MM.1S (cell line): ENCODE results near the gene ST6GALNAC2.

ENCODE experiments used
- DNase-seq: peaks from one replicate; pipeline ENCODE4 v3.0.0-alpha.2; 2015
- H2AFZ ChIP-seq: fragments of 300-600 bp; sonication (generic); 2 replicates; pipeline ENCODE4 v1.6.0; 2016; ENCODE audit warnings: antibody characterized with exemption, low read length
- H3F3A ChIP-seq: fragments of 300-600 bp; sonication (generic); 2 replicates; pipeline ENCODE4 v1.6.1; 2016; ENCODE audit warnings: mild to moderate bottlenecking, antibody characterized with exemption, low read length, moderate library complexity, mixed read lengths; ENCODE audit not compliant: insufficient read depth
- H3K27ac ChIP-seq: fragments of 300-600 bp; sonication (generic); 2 replicates; pipeline ENCODE4 v1.5.1; 2016; ENCODE audit warnings: mild to moderate bottlenecking, low read length
- H3K27me3 ChIP-seq: fragments of 300-600 bp; sonication (generic); replicated peaks from 2 replicates; pipeline ENCODE4 v1.6.0; 2016; ENCODE audit warnings: low read length; ENCODE audit not compliant: insufficient read depth
- H3K36me3 ChIP-seq: fragments of 300-600 bp; sonication (generic); replicated peaks from 2 replicates; pipeline ENCODE4 v1.6.1; 2016; ENCODE audit warnings: mild to moderate bottlenecking, low read length, mixed read lengths; ENCODE audit not compliant: insufficient read depth
- H3K4me1 ChIP-seq: fragments of 300-600 bp; sonication (generic); 2 replicates; pipeline ENCODE4 v1.6.1; 2016; ENCODE audit warnings: low read length, mixed read lengths
- H3K4me2 ChIP-seq: fragments of 300-600 bp; sonication (generic); 2 replicates; pipeline ENCODE4 v1.6.0; 2016; ENCODE audit warnings: low read depth, low read length
- H3K4me3 ChIP-seq: fragments of 300-600 bp; sonication (generic); 2 replicates; pipeline ENCODE4 v1.5.1; 2016; ENCODE audit warnings: low read length, mixed read lengths
- H3K79me2 ChIP-seq: fragments of 300-600 bp; sonication (generic); 2 replicates; pipeline ENCODE4 v1.6.1; 2016; ENCODE audit warnings: mixed run types, low read length, mixed read lengths
- H3K9ac ChIP-seq: fragments of 300-600 bp; sonication (generic); 2 replicates; pipeline ENCODE4 v1.6.1; 2016; ENCODE audit warnings: low read length, mixed read lengths
- H3K9me2 ChIP-seq: fragments of 300-600 bp; sonication (generic); replicated peaks from 2 replicates; pipeline ENCODE4 v1.6.1; 2016; ENCODE audit warnings: mild to moderate bottlenecking, low read length, mixed read lengths; ENCODE audit not compliant: insufficient read depth
- H3K9me3 ChIP-seq: fragments of 300-600 bp; sonication (generic); replicated peaks from 2 replicates; pipeline ENCODE4 v1.6.1; 2016; ENCODE audit warnings: mild to moderate bottlenecking, low read length, mixed read lengths; ENCODE audit not compliant: insufficient read depth
- H4K20me1 ChIP-seq: fragments of 300-600 bp; sonication (generic); 2 replicates; pipeline ENCODE4 v1.6.1; 2016; ENCODE audit warnings: mild to moderate bottlenecking, low read length, moderate library complexity, mixed read lengths; ENCODE audit not compliant: insufficient read depth
- CTCF ChIP-seq: fragments of 300-600 bp; sonication (generic); IDR thresholded peaks from 2 replicates; pipeline ENCODE4 v1.5.1; 2016; ENCODE audit warnings: antibody characterized with exemption, low read length, mixed read lengths
- EZH2 ChIP-seq: fragments of 300-600 bp; sonication (generic); optimal IDR thresholded peaks from 2 replicates; pipeline ENCODE3; 2017; ENCODE audit warnings: low read depth, mild to moderate bottlenecking, antibody characterized with exemption, low read length, mixed read lengths
- EZH2phosphoT487 ChIP-seq: fragments of 300-600 bp; sonication (generic); IDR thresholded peaks from 2 replicates; pipeline ENCODE4 v1.6.1; 2018; ENCODE audit warnings: antibody characterized with exemption, low read length

Gene ST6GALNAC2

DNA sequence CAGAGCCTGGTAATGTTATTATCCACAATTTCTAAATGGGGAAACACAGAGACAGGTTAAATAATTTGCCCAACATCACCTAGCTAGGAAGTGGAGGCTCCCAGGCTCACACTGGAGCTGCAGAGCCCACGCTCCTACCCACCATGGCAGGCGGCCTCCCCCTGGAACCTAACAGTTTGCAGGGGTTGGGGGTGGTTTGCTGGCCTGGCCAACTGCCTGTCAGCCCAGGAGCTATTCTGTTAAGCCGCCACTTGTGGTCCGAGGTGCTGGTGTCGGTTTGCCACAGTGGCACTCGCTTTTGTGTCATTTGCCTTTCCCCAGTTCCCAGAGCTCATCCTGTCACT is 42.2 kb downstream of the ST6GALNAC2 start:
- H3K9me2 ChIP-seq: no peaks in the 10 kb centered on the region
- no peak overlapping the region for H2AFZ ChIP-seq
- no peaks in the 10 kb centered on the region for H3F3A ChIP-seq
- DNase-seq: no peak
- no peaks in the 10 kb centered on the region for H4K20me1 ChIP-seq
- H3K4me3 ChIP-seq: no peak overlapping the region
- H3K9me3 ChIP-seq: no peaks in the 10 kb centered on the region
- H3K36me3 ChIP-seq: no peaks in the 10 kb centered on the region
- no peaks in the 10 kb centered on the region for H3K79me2 ChIP-seq
- no peaks in the 10 kb centered on the region for H3K4me1 ChIP-seq
- H3K27ac ChIP-seq: no peak overlapping the region
- TF ChIP-seq CTCF (no peak), EZH2 (no peak), EZH2phosphoT487 (no peak)
- H3K4me2 ChIP-seq: no peak overlapping the region
- no peak overlapping the region for H3K9ac ChIP-seq
- peaks cover 60% of the 10 kb centered on the region for H3K27me3 ChIP-seq

DNA sequence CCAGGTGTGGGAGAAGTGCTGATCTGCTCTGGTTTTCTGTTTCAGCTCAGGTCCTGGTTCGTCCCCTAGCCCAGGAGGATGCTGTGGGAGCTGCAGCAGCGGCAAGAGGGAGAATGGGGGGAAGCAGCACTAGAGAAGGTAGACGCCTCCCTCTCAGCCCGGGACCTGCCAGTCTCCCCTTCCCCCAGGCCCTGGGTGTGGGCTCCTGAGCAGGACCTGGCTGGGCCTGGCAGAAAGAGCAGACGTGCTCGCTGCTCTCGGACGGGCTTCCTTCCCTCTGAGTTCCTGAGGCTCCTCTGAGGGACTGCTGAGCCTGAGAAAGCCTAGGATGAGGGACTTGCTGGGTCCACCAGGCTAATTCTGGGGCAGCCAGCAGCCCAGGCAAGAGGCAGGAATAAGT is 42.7 kb downstream of the ST6GALNAC2 start:
- H3K27ac ChIP-seq: no peak overlapping the region
- H3K79me2 ChIP-seq: no peaks in the 10 kb centered on the region
- H3K27me3 ChIP-seq: peaks cover 65% of the 10 kb centered on the region
- no peak overlapping the region for H3K4me2 ChIP-seq
- H3K9ac ChIP-seq: no peak overlapping the region
- H3K9me3 ChIP-seq: no peaks in the 10 kb centered on the region
- H3F3A ChIP-seq: no peaks in the 10 kb centered on the region
- no peak for TF ChIP-seq EZH2
- TF ChIP-seq CTCF: no peak
- TF ChIP-seq EZH2phosphoT487: no peak
- no peak overlapping the region for H3K4me3 ChIP-seq
- H2AFZ ChIP-seq: no peak overlapping the region
- H4K20me1 ChIP-seq: no peaks in the 10 kb centered on the region
- no peaks in the 10 kb centered on the region for H3K4me1 ChIP-seq
- no peaks in the 10 kb centered on the region for H3K9me2 ChIP-seq
- H3K36me3 ChIP-seq: no peaks in the 10 kb centered on the region
- no peak for DNase-seq

GRCh38 chr17:76542566-76542971 is 43.1 kb downstream of the ST6GALNAC2 start:
- H3K4me2 ChIP-seq: no peak overlapping the region
- no peaks in the 10 kb centered on the region for H3K9me2 ChIP-seq
- no peaks in the 10 kb centered on the region for H3K4me1 ChIP-seq
- H3K79me2 ChIP-seq: no peaks in the 10 kb centered on the region
- H3K4me3 ChIP-seq: no peak overlapping the region
- no peaks in the 10 kb centered on the region for H3K9me3 ChIP-seq
- H4K20me1 ChIP-seq: no peaks in the 10 kb centered on the region
- TF ChIP-seq EZH2 (no peak), EZH2phosphoT487 (no peak), CTCF (no peak)
- no peaks in the 10 kb centered on the region for H3K36me3 ChIP-seq
- no peak overlapping the region for H2AFZ ChIP-seq
- H3F3A ChIP-seq: no peaks in the 10 kb centered on the region
- peaks cover 69% of the 10 kb centered on the region for H3K27me3 ChIP-seq
- H3K9ac ChIP-seq: no peak overlapping the region
- H3K27ac ChIP-seq: no peak overlapping the region
- DNase-seq: no peak
